H9 (cell line): ENCODE data around the gene PRPF6. TPM values are rescaled to one million over a fixed set of nuclear protein-coding genes. Genes with fewer than 3 reads are reported as not detected.

Experiments
- DNase-seq: peaks from one replicate; pipeline ENCODE4 v3.0.0-alpha.2; 2017
- H2AFZ ChIP-seq: one replicate; pipeline ENCODE4 v1.6.1; 2013; ENCODE audit warnings: mild to moderate bottlenecking, low read length, control low read depth, moderate library complexity
- H2AK5ac ChIP-seq: 2 replicates; pipeline ENCODE4 v1.6.1; 2013; ENCODE audit warnings: low read length, control low read depth, mixed read lengths; ENCODE audit not compliant: insufficient read length
- H2BK120ac ChIP-seq: one replicate; pipeline ENCODE4 v1.6.1; 2013; ENCODE audit warnings: low read depth, mild to moderate bottlenecking, low read length, control low read depth, inconsistent platforms; ENCODE audit not compliant: poor library complexity, severe bottlenecking
- H2BK12ac ChIP-seq: 2 replicates; pipeline ENCODE4 v1.6.1; 2013; ENCODE audit warnings: low read length, control low read depth, mixed read lengths, low read depth; ENCODE audit not compliant: insufficient read length
- H2BK15ac ChIP-seq: 2 replicates; pipeline ENCODE4 v1.6.1; 2013; ENCODE audit warnings: low read depth, low read length, control low read depth
- H2BK20ac ChIP-seq: one replicate; pipeline ENCODE4 v1.6.1; 2013; ENCODE audit warnings: low read depth, mild to moderate bottlenecking, low read length, control low read depth, inconsistent platforms; ENCODE audit not compliant: poor library complexity, severe bottlenecking
- H2BK5ac ChIP-seq: 2 replicates; pipeline ENCODE4 v1.6.1; 2013; ENCODE audit warnings: low read length, control low read depth, mixed read lengths; ENCODE audit not compliant: insufficient read length
- H3K14ac ChIP-seq: 2 replicates; pipeline ENCODE4 v1.6.1; 2013; ENCODE audit warnings: low read length, control low read depth; ENCODE audit not compliant: insufficient read depth
- H3K18ac ChIP-seq: 2 replicates; pipeline ENCODE4 v1.6.1; 2013; ENCODE audit warnings: low read depth, mild to moderate bottlenecking, mixed read lengths, low read length, control low read depth; ENCODE audit not compliant: insufficient read length
- H3K23ac ChIP-seq: 2 replicates; pipeline ENCODE4 v1.6.1; 2013; ENCODE audit warnings: low read length, control low read depth, mixed read lengths, low read depth; ENCODE audit not compliant: insufficient read length
- H3K23me2 ChIP-seq: 2 replicates; pipeline ENCODE4 v1.6.1; 2013; ENCODE audit warnings: low read depth, mild to moderate bottlenecking, mixed read lengths, low read length, control low read depth; ENCODE audit not compliant: insufficient read length, poor library complexity, severe bottlenecking
- H3K27ac ChIP-seq: 2 replicates; pipeline ENCODE4 v1.5.1; 2013; ENCODE audit warnings: low read length, control low read depth, mixed read lengths, low read depth; ENCODE audit not compliant: insufficient read length
- H3K27me3 ChIP-seq: 2 replicates; pipeline ENCODE4 v1.6.1; 2013; ENCODE audit warnings: low read length, control low read depth, inconsistent platforms; ENCODE audit not compliant: insufficient read depth
- H3K4ac ChIP-seq: 2 replicates; pipeline ENCODE4 v1.6.1; 2013; ENCODE audit warnings: low read depth, mild to moderate bottlenecking, control low read depth, inconsistent platforms, low read length, moderate library complexity
- H3K4me1 ChIP-seq: 2 replicates; pipeline ENCODE4 v1.6.1; 2013; ENCODE audit warnings: low read length, control low read depth, inconsistent platforms; ENCODE audit not compliant: insufficient read depth
- H3K4me2 ChIP-seq: 2 replicates; pipeline ENCODE4 v1.6.1; 2013; ENCODE audit warnings: low read length, control low read depth, mixed read lengths; ENCODE audit not compliant: insufficient read length, insufficient read depth
- H3K56ac ChIP-seq: 2 replicates; pipeline ENCODE4 v1.6.1; 2013; ENCODE audit warnings: low read depth, mild to moderate bottlenecking, mixed read lengths, low read length, control low read depth; ENCODE audit not compliant: insufficient read length
- H3K79me1 ChIP-seq: 2 replicates; pipeline ENCODE4 v1.6.1; 2013; ENCODE audit warnings: low read depth, mild to moderate bottlenecking, moderate library complexity, low read length, control low read depth, inconsistent platforms; ENCODE audit not compliant: insufficient read depth, poor library complexity, severe bottlenecking
- H3K79me2 ChIP-seq: 2 replicates; pipeline ENCODE4 v1.6.1; 2013; ENCODE audit warnings: low read length, control low read depth, inconsistent platforms; ENCODE audit not compliant: insufficient read depth
- H3K9ac ChIP-seq: 2 replicates; pipeline ENCODE4 v1.6.1; 2013; ENCODE audit warnings: low read length, control low read depth, mixed read lengths; ENCODE audit not compliant: insufficient read length; ENCODE audit errors: extremely low read depth
- H3K9me3 ChIP-seq: one replicate; pipeline ENCODE4 v1.6.1; 2013; ENCODE audit warnings: low read depth, low read length, inconsistent platforms; ENCODE audit not compliant: control insufficient read depth
- H3T11ph ChIP-seq: one replicate; pipeline ENCODE4 v1.6.1; 2013; ENCODE audit warnings: mild to moderate bottlenecking, low read length, control low read depth, inconsistent platforms
- H4K20me1 ChIP-seq: one replicate; pipeline ENCODE4 v1.6.1; 2013; ENCODE audit not compliant: control insufficient read depth, insufficient read length, insufficient read depth
- H4K5ac ChIP-seq: 2 replicates; pipeline ENCODE4 v1.6.1; 2013; ENCODE audit warnings: low read depth, mild to moderate bottlenecking, mixed read lengths, low read length, control low read depth; ENCODE audit not compliant: insufficient read length
- H4K8ac ChIP-seq: replicated peaks from 2 replicates; pipeline ENCODE4 v1.6.1; 2013; ENCODE audit warnings: low read length, control low read depth, mixed read lengths, low read depth; ENCODE audit not compliant: insufficient read length
- H4K91ac ChIP-seq: 2 replicates; pipeline ENCODE4 v1.6.1; 2013; ENCODE audit warnings: low read depth, mild to moderate bottlenecking, moderate library complexity, mixed read lengths, low read length, control low read depth; ENCODE audit not compliant: insufficient read length
- H3K27ac Mint-ChIP-seq, 3 experiments: 2 replicates in 2 of 3; 3 replicates in 1 of 3; pipeline ENCODE4 v1.8.0; 2020 to 2021; ENCODE audit warnings: mixed read lengths in 3 of 3, mild to moderate bottlenecking in 1 of 3, moderate library complexity in 1 of 3
- H3K27me3 Mint-ChIP-seq: 2 replicates; pipeline ENCODE4 v1.8.0; 2021; ENCODE audit warnings: low read depth, mild to moderate bottlenecking, moderate library complexity, mixed read lengths
- H3K36me3 Mint-ChIP-seq, 3 experiments: 2 replicates in 2 of 3; 3 replicates in 1 of 3; pipeline ENCODE4 v1.8.0; 2020 to 2021; ENCODE audit warnings: low read depth in 3 of 3, mixed read lengths in 3 of 3; ENCODE audit not compliant: insufficient read depth in 1 of 3
- H3K4me1 Mint-ChIP-seq, 2 experiments: 2 replicates each; pipeline ENCODE4 v1.8.0; 2020; ENCODE audit warnings: mixed read lengths in 2 of 2
- H3K4me3 Mint-ChIP-seq, 2 experiments: 2 replicates in 1 of 2; 3 replicates in 1 of 2; pipeline ENCODE4 v1.8.0; 2020 to 2021; ENCODE audit warnings: mild to moderate bottlenecking in 2 of 2, mixed read lengths in 2 of 2, moderate library complexity in 1 of 2
- H3K9me3 Mint-ChIP-seq, 2 experiments: 2 replicates in 1 of 2; 3 replicates in 1 of 2; pipeline ENCODE4 v1.8.0; 2020; ENCODE audit warnings: mild to moderate bottlenecking in 2 of 2, mixed read lengths in 2 of 2, moderate library complexity in 1 of 2
- CTCF ChIP-seq: fragments of 200-600 bp; sonication (generic); conservative IDR thresholded peaks from 3 replicates; pipeline ENCODE4 v1.8.0; 2021; ENCODE audit warnings: antibody characterized with exemption, mild to moderate bottlenecking
- WGBS: extraction: QIAGEN DNeasy Blood & Tissue Kit; methylation state at CpG from one replicate; pipeline ENCODE4 v1.1.7; 2013; ENCODE audit warnings: missing lambda C conversion rate, low lambda C conversion rate, mixed read lengths; ENCODE audit not compliant: insufficient read length; ENCODE audit errors: extremely low coverage; 5-methylcytosine and 5-hydroxymethylcytosine counted together
- total RNA-seq: library from RNA; stranded (reverse); gene quantifications from 2 replicates; pipeline ENCODE4 v1.2.1, GENCODE V29; 2021

PRPF6 gene
- total RNA-seq, 1 experiment from 2014 or later, result 87.9 TPM

DNA sequence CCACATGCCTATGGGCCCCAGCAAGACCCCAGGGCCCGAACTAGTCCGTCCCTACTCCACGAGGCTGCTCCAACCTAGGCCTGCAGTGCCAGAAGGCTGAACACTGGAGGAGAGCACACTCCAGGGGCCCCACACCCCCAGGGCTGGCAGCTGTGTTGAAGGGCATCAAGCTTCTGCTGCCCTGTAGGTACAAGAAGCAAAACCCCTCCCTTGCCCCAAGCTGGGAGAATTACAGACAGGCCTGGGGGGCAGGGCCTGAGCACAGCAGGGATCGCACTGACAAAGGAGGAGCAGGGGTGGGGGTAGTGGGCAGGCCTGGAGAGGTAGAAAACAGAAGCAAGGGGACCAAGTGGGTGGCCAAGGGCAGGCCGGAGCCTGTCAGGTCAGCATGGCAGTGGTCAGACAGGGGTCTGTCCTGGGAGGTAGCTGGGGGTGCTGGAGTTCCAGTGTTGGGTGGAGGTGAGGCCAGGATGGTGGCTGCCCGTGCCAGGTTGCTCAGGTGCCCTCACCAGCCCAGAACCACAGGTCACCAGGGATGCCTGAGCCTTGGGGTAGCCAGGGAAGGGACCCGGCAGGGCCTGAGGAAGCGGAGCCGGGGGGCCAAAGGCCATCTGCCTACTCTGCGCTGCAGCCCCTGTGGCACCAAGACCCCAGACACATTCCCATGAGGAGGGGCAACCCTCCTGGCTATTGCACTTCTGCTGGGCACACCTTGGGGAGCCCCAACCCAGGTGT, 21.8 kb upstream of the PRPF6 start:
- no peak overlapping the region for H3K27ac ChIP-seq

More for the DNA sequence above, 21.8 kb upstream of the PRPF6 start:
- no peak for TF ChIP-seq CTCF
- no peak overlapping the region for H2AK5ac ChIP-seq
- H3K4me1 ChIP-seq, result no peaks in the 10 kb centered on the region; the same call in 1 of the 2 replicates
- no peak overlapping the region for H2BK20ac ChIP-seq
- H3K27me3 ChIP-seq, result no peaks in the 10 kb centered on the region
- H3K18ac ChIP-seq, result no peak overlapping the region
- H2BK5ac ChIP-seq, result no peak overlapping the region
- no peak overlapping the region for H4K8ac ChIP-seq
- no peaks in the 10 kb centered on the region for H4K20me1 ChIP-seq
- no peak for DNase-seq
- no peak overlapping the region for H3K4me2 ChIP-seq
- no peak overlapping the region for H2BK120ac ChIP-seq
- no CpG with 5 or more reads among the region's 10 CpGs for WGBS
- H4K5ac ChIP-seq, result no peak overlapping the region
- H3K4ac ChIP-seq, result no peak overlapping the region
- H2BK12ac ChIP-seq, result no peak overlapping the region
- no peak overlapping the region for H2AFZ ChIP-seq
- H3T11ph ChIP-seq, result no peak overlapping the region
- H3K79me1 ChIP-seq, result no peaks in the 10 kb centered on the region
- peaks cover 29 to 30% of the 10 kb centered on the region in 2 experiments for H3K4me1 Mint-ChIP-seq
- H2BK15ac ChIP-seq, result no peak overlapping the region
- no peaks in the 10 kb centered on the region for H3K9me3 Mint-ChIP-seq
- H3K27ac Mint-ChIP-seq, result peak overlapping the region in 2 of 3 experiments; percentile 20 to 50; a peak in 3 of 7 replicates
- peaks cover 8% of the 10 kb centered on the region for H3K9me3 ChIP-seq
- H3K36me3 Mint-ChIP-seq, result peaks cover 8 to 45% (median 38%) of the 10 kb centered on the region in 3 experiments; a peak in 6 of 7 replicates
- no peaks in the 10 kb centered on the region for H3K27me3 Mint-ChIP-seq
- no peak overlapping the region; a peak in 2 of 5 replicates for H3K4me3 Mint-ChIP-seq
- no peak overlapping the region for H3K23ac ChIP-seq
- H3K23me2 ChIP-seq, result peaks cover 14% of the 10 kb centered on the region
- no peak overlapping the region for H4K91ac ChIP-seq
- H3K9ac ChIP-seq, result no peak overlapping the region
- peaks cover 6% of the 10 kb centered on the region; the same call in 1 of the 2 replicates for H3K79me2 ChIP-seq
- no peak overlapping the region for H3K56ac ChIP-seq
- H3K14ac ChIP-seq, result no peak overlapping the region
